CD4-positive, alpha-beta T cell (primary cell): ENCODE results near the gene GRIN2A. TPM values are rescaled to one million over a fixed set of nuclear protein-coding genes. Genes with fewer than 3 reads are reported as not detected.

Experiments used
- ATAC-seq: fragments of 200-7000 bp; cut with Tn5 transposase; one replicate; pipeline ENCODE4 v1.10.0; 2022; ENCODE audit warnings: mild to moderate bottlenecking; ENCODE audit not compliant: poor library complexity
- CTCF ChIA-PET: fragments of 350-600 bp; sonication (Branson Sonifier 250); formaldehyde crosslinking; loops from one replicate; lab custom pipeline; 2021; ENCODE audit warnings: antibody characterized with exemption, inconsistent platforms; lab: Charles Lee
- POLR2A ChIA-PET: fragments of 350-600 bp; sonication (Branson Sonifier 250); formaldehyde crosslinking; loops from one replicate; lab custom pipeline; 2021; ENCODE audit warnings: antibody characterized with exemption, inconsistent platforms; lab: Charles Lee
- DNase-seq, 14 experiments: peaks; one replicate each; pipeline ENCODE4 v3.0.0-alpha.2; 2013 to 2020; ENCODE audit warnings: mixed read lengths in 2 of 14
- H3K27ac ChIP-seq, 2 donors: one replicate each; pipeline versions ENCODE4 v1.5.1 to v1.7.0; 2013; ENCODE audit warnings: low read length in 2 of 2, low read depth in 1 of 2, mild to moderate bottlenecking in 1 of 2
- H3K27me3 ChIP-seq, 2 experiments: 1 replicate in 1 of 2; 2 replicates in 1 of 2; pipeline versions ENCODE4 v1.6.1 to v1.7.0; 2013; ENCODE audit warnings: low read length in 2 of 2, control low read depth in 1 of 2, mild to moderate bottlenecking in 1 of 2, moderate library complexity in 1 of 2; ENCODE audit not compliant: insufficient read depth in 2 of 2, control insufficient read depth in 1 of 2
- H3K36me3 ChIP-seq: one replicate; pipeline ENCODE4 v1.6.1; 2013; ENCODE audit warnings: low read length, control low read depth; ENCODE audit not compliant: insufficient read depth
- H3K4me1 ChIP-seq: one replicate; pipeline ENCODE4 v1.6.1; 2013; ENCODE audit warnings: low read length, control low read depth; ENCODE audit not compliant: insufficient read depth
- H3K4me3 ChIP-seq: one replicate; pipeline ENCODE4 v1.5.1; 2013; ENCODE audit warnings: mild to moderate bottlenecking, low read length, moderate library complexity
- H3K9me3 ChIP-seq, 2 experiments: 1 replicate in 1 of 2; 2 replicates in 1 of 2; pipeline versions ENCODE4 v1.6.1 to v1.7.0; 2013; ENCODE audit warnings: low read length in 2 of 2, mild to moderate bottlenecking in 2 of 2, control low read depth in 1 of 2, moderate library complexity in 1 of 2; ENCODE audit not compliant: control insufficient read depth in 1 of 2, insufficient read depth in 1 of 2
- H3K27ac Mint-ChIP-seq: one replicate; pipeline ENCODE4 v1.8.0; 2020; ENCODE audit warnings: mixed read lengths
- H3K27me3 Mint-ChIP-seq: one replicate; pipeline ENCODE4 v1.8.0; 2021; ENCODE audit warnings: mixed read lengths
- H3K36me3 Mint-ChIP-seq: one replicate; pipeline ENCODE4 v1.8.0; 2021; ENCODE audit warnings: low read depth, mixed read lengths
- H3K4me1 Mint-ChIP-seq: one replicate; pipeline ENCODE4 v1.8.0; 2021; ENCODE audit warnings: low read depth, mixed read lengths
- H3K4me3 Mint-ChIP-seq: one replicate; pipeline ENCODE4 v1.8.0; 2020; ENCODE audit warnings: mild to moderate bottlenecking, mixed read lengths
- H3K9me3 Mint-ChIP-seq: one replicate; pipeline ENCODE4 v1.8.0; 2020; ENCODE audit warnings: mixed read lengths
- CTCF ChIP-seq: fragments of 200-600 bp; IDR thresholded peaks from one replicate; pipeline ENCODE4 v1.8.0; 2022; ENCODE audit warnings: antibody characterized with exemption, mild to moderate bottlenecking
- intact Hi-C, 2 experiments: fragments of 100-400 bp; cut with DNase I in 1 of 2; cut with micrococcal nuclease in 1 of 2; formaldehyde crosslinking; loops; one replicate each; pipeline versions ENCODE4 v1.15.1 to v1.9.0; 2023 to 2025; cut with DNase I, micrococcal nuclease
- total RNA-seq, 174 experiments: library from RNA in 2 of 174; stranded (reverse) in 2 of 174; gene quantifications; one replicate each; pipeline ENCODE4 v1.2.3 and lab custom pipeline; 2021 to 2026

The GRIN2A gene
- total RNA-seq, 2 experiments from 2014 or later = not detected

GRCh38 chr16:10003486-10003885 lies 178.7 kb downstream of the GRIN2A start:
- Histone ChIP-seq H3K4me1 (no peaks in the 10 kb centered on the region), H3K36me3 (no peaks in the 10 kb centered on the region), H3K27me3 (no peaks in the 10 kb centered on the region), H3K27ac (no peak overlapping the region), H3K9me3 (peaks cover 0 to 4% of the 10 kb centered on the region in 2 experiments), H3K4me3 (no peak overlapping the region)
- TF ChIP-seq CTCF = no peak
- DNase-seq (no peak), ATAC-seq (no peak)
- H3K4me1 Mint-ChIP-seq = no peaks in the 10 kb centered on the region
- no peak overlapping the region for H3K4me3 Mint-ChIP-seq
- ChIA-PET POLR2A (no interaction called here), CTCF (no interaction called here)
- H3K27ac Mint-ChIP-seq = no peak overlapping the region
- peaks cover 5% of the 10 kb centered on the region for H3K27me3 Mint-ChIP-seq
- H3K9me3 Mint-ChIP-seq = peaks cover 17% of the 10 kb centered on the region
- intact Hi-C loops = no loop called here
- H3K36me3 Mint-ChIP-seq = no peaks in the 10 kb centered on the region

DNA sequence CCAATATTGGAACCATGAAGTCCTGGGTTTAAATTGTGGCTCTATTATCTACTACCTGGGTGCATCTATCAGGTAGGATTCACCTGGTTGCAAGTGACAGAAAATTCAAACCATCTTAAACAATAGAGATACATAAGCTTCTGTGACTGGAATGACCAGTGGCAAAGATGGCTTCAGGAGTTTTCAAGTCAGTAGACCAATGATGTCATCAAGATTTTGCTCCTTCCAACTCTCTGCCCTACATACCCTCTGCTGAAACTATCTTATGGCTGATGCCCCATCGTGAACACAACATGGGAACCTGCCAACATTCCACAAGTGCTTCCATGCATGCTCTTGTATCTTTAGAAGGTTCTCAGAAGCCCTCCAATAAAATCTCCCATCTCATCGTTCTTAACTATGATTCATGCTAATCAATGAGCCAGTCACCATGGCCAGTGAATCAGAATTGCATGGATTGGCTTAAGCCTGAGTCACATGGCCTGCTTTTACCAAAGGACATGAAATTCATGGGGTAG lies 180.9 kb downstream of the GRIN2A start:
- intact Hi-C loops = no loop called here
- Histone ChIP-seq H3K9me3 (peaks cover 0 to 4% of the 10 kb centered on the region in 2 experiments), H3K27me3 (no peaks in the 10 kb centered on the region), H3K4me3 (no peak overlapping the region), H3K36me3 (no peaks in the 10 kb centered on the region), H3K27ac (no peak overlapping the region), H3K4me1 (no peaks in the 10 kb centered on the region)
- POLR2A ChIA-PET = no interaction called here
- CTCF ChIA-PET = no interaction called here
- no peak for TF ChIP-seq CTCF
- Mint-ChIP-seq H3K27me3 (peaks cover 5% of the 10 kb centered on the region), H3K36me3 (no peaks in the 10 kb centered on the region), H3K4me3 (no peak overlapping the region), H3K4me1 (no peaks in the 10 kb centered on the region), H3K27ac (no peak overlapping the region), H3K9me3 (peaks cover 17% of the 10 kb centered on the region)
- DNase-seq = no peak
- no peak for ATAC-seq

DNA sequence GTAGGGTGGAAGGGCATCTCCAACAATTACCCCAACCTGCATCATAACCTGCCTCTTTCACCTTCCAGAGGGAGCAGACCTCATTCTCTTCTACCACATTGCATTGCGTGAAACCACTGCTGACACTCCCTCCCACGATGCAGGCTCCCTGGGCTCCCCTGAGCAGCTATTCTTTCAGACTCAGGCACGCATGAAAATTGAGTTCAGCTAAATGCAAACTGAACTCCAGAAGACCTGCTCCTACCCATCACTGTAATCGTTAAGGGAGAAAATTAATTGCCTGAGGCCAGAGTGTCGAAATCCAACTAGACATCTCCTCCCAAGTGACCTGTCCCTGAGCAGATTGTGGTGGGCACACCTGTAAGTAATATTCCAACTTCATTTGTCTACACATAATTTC lies 186.0 kb downstream of the GRIN2A start:
- peaks cover 7% of the 10 kb centered on the region for H3K9me3 Mint-ChIP-seq
- H3K9me3 ChIP-seq = no peaks in the 10 kb centered on the region
- H3K36me3 Mint-ChIP-seq = no peaks in the 10 kb centered on the region
- H3K27me3 Mint-ChIP-seq = no peaks in the 10 kb centered on the region
- CTCF ChIA-PET = no interaction called here
- no peak overlapping the region for H3K4me3 ChIP-seq
- no peak overlapping the region for H3K27ac Mint-ChIP-seq
- H3K4me1 ChIP-seq = no peaks in the 10 kb centered on the region
- no peak overlapping the region for H3K4me3 Mint-ChIP-seq
- no peaks in the 10 kb centered on the region for H3K36me3 ChIP-seq
- no peak overlapping the region for H3K27ac ChIP-seq
- POLR2A ChIA-PET = no interaction called here
- no peak for TF ChIP-seq CTCF
- no peaks in the 10 kb centered on the region for H3K4me1 Mint-ChIP-seq
- DNase-seq (no peak), ATAC-seq (no peak)
- no peaks in the 10 kb centered on the region for H3K27me3 ChIP-seq
- intact Hi-C loops = no loop called here
